GM12878 (cell line): ENCODE results near the gene PRDM15. TPM values are rescaled to one million over a fixed set of nuclear protein-coding genes. Genes with fewer than 3 reads are reported as not detected.
A peak's percentile ranks its signal among the peaks of the same experiment; 100 is the strongest.

Experiments
- ATAC-seq: fragments of 200-7000 bp; cut with Tn5 transposase; 3 replicates; pipeline ENCODE4 v1.9.1; 2020; ENCODE audit warnings: mild to moderate bottlenecking, moderate library complexity
- BruUV-seq: library from RNA; stranded (reverse); fragments of 400-500 nt; replicated peaks from 2 replicates; lab custom pipeline; 2021; lab: Mats Ljungman, UMichigan
- CTCF ChIA-PET: fragments of 300-600 bp; sonication (Branson Sonifier 250); formaldehyde crosslinking; extraction: SDS; loops from one replicate; lab custom pipeline; 2021; ENCODE audit warnings: inconsistent platforms; lab: Yijun Ruan, JAX
- POLR2A ChIA-PET: fragments of 350-600 bp; formaldehyde crosslinking; extraction: SDS; loops from one replicate; lab custom pipeline; 2021; ENCODE audit warnings: inconsistent platforms; lab: Charles Lee
- RAD21 ChIA-PET: fragments of 300-600 bp; sonication (Branson Sonifier 250); formaldehyde crosslinking; loops from one replicate; lab custom pipeline; 2023; ENCODE audit warnings: antibody characterized with exemption; ENCODE audit not compliant: unreplicated experiment; lab: Charles Lee
- SMC1A ChIA-PET: fragments of 300-600 bp; sonication (Branson Sonifier 250); formaldehyde crosslinking; loops from one replicate; lab custom pipeline; 2023; ENCODE audit not compliant: unreplicated experiment, uncharacterized antibody; lab: Charles Lee
- DNase-seq: peaks from one replicate; pipeline ENCODE4 v3.0.0-alpha.2; 2011; ENCODE audit warnings: low read depth, low spot score
- FAIRE-seq: peaks from 3 replicates; lab custom pipeline; 2011; peaks lifted over from hg19 to GRCh38; lab: Jason Lieb, UNC
- H2AFZ ChIP-seq: 2 replicates; pipeline ENCODE4 v1.6.0; 2011; ENCODE audit warnings: low read depth, low read length, control low read depth; ENCODE audit not compliant: control insufficient read depth
- H3K27ac ChIP-seq: 2 replicates; pipeline ENCODE4 v1.5.1; 2011; ENCODE audit warnings: control low read depth; ENCODE audit not compliant: control insufficient read depth, insufficient read depth
- H3K27me3 ChIP-seq, 2 experiments: replicated peaks in 1 of 2; 2 replicates each; pipeline versions ENCODE4 v1.6.0 to v1.6.1; 2011; ENCODE audit warnings: low read length in 1 of 2; ENCODE audit not compliant: control insufficient read depth in 2 of 2, insufficient read depth in 2 of 2
- H3K36me3 ChIP-seq, 2 experiments: 2 replicates each; pipeline ENCODE4 v1.5.1; 2011; ENCODE audit warnings: low read length in 1 of 2; ENCODE audit not compliant: control insufficient read depth in 2 of 2, insufficient read depth in 2 of 2
- H3K4me1 ChIP-seq: 2 replicates; pipeline ENCODE4 v1.6.1; 2011; ENCODE audit warnings: mild to moderate bottlenecking, low read length, moderate library complexity, mixed read lengths; ENCODE audit not compliant: control insufficient read depth, insufficient read depth
- H3K4me2 ChIP-seq: 2 replicates; pipeline ENCODE4 v1.6.0; 2011; ENCODE audit warnings: control low read depth; ENCODE audit not compliant: control insufficient read depth, insufficient read depth
- H3K4me3 ChIP-seq: fragments of 200-600 bp; sonication (generic); 2 replicates; pipeline ENCODE4 v1.5.1; 2016
- H3K79me2 ChIP-seq: 2 replicates; pipeline ENCODE4 v1.6.0; 2011; ENCODE audit warnings: low read length; ENCODE audit not compliant: control insufficient read depth, insufficient read depth
- H3K9ac ChIP-seq: 2 replicates; pipeline ENCODE4 v1.8.0; 2011; ENCODE audit warnings: low read length, control low read depth, mixed read lengths; ENCODE audit not compliant: control insufficient read depth, insufficient read depth
- H3K9me3 ChIP-seq: replicated peaks from 3 replicates; pipeline ENCODE4 v1.5.1; 2011; ENCODE audit warnings: mild to moderate bottlenecking, low read length; ENCODE audit not compliant: control insufficient read depth, insufficient read depth
- H4K20me1 ChIP-seq: 2 replicates; pipeline ENCODE4 v1.6.0; 2011; ENCODE audit not compliant: control insufficient read depth, insufficient read depth
- POU2F2 ChIP-seq: IDR thresholded peaks from 3 replicates; pipeline ENCODE4 v1.6.1; 2011; ENCODE audit warnings: low read depth, mild to moderate bottlenecking, low read length, borderline replicate concordance
- RUNX3 ChIP-seq: IDR thresholded peaks from 2 replicates; pipeline ENCODE4 v1.6.1; 2012; ENCODE audit warnings: low read length, inconsistent platforms
- ZNF592 ChIP-seq: fragments of 450-650 bp; IDR thresholded peaks from 2 replicates; pipeline ENCODE4 v1.6.1; 2017; ENCODE audit warnings: mild to moderate bottlenecking, moderate library complexity
- WGBS: methylation state at CpG from one replicate; pipeline ENCODE4 v1.1.6; 2016; ENCODE audit warnings: low lambda C conversion rate; ENCODE audit not compliant: insufficient replicate concordance, insufficient coverage; ENCODE audit errors: missing lambda C conversion rate; 5-methylcytosine and 5-hydroxymethylcytosine counted together
- in situ Hi-C: fragments of 300-500 bp; cut with MboI; formaldehyde crosslinking; loops from 9 replicates; pipeline ENCODE4 v1.14.3; 2018; ENCODE audit warnings: mixed read lengths
- intact Hi-C: fragments of 100-400 bp; cut with micrococcal nuclease; formaldehyde crosslinking; loops from one replicate; pipeline ENCODE4 v1.14.2; 2022; ENCODE audit not compliant: unreplicated experiment
- polyA plus RNA-seq, 11 experiments: library from polyadenylated mRNA; depleted of rRNA in 4 of 11; unstranded in 6 of 11; stranded (reverse) in 5 of 11; fragments of >200 nt; fragmentation: Nextera tagmentation in 4 of 11; fragmentation: Illumina TruSeq in 1 of 11; extraction: Ambion mirVana in 4 of 11; extraction: Trizol in 1 of 11; gene quantifications; 1 replicate in 1 of 11; 2 replicates in 10 of 11; pipeline versions ENCODE4 v1.2.1 to v1.2.3, GENCODE V29; 2011 to 2016; ENCODE audit warnings: inconsistent platforms in 2 of 11, missing spikeins in 2 of 11, low read depth in 1 of 11
- total RNA-seq, 4 experiments: library from RNA; depleted of rRNA in 3 of 4; stranded (reverse); fragments of >200 nt in 3 of 4; fragmentation: Illumina TruSeq in 1 of 4; extraction: Trizol in 1 of 4; gene quantifications; 2 replicates each; pipeline versions ENCODE4 v1.2.1 to v1.2.3, GENCODE V29; 2013 to 2021

PRDM15 gene
- total and polyA plus RNA-seq, 10 of the 15 experiments (the other 5 are each of a cell fraction or from before 2014, with no cell fraction given): 2.2 to 16.0 (median 8.6) TPM

GRCh38 chr21:41899426-41900202, 20.5 kb upstream of the PRDM15 start:
- Histone ChIP-seq H3K27ac (no peak overlapping the region), H3K27me3 (no peaks in the 10 kb centered on the region), H4K20me1 (no peaks in the 10 kb centered on the region), H3K36me3 (peaks cover 3 to 8% of the 10 kb centered on the region in 2 experiments), H3K4me1 (peaks cover 11% of the 10 kb centered on the region), H3K4me3 (no peak overlapping the region), H3K9me3 (no peaks in the 10 kb centered on the region), H3K4me2 (no peak overlapping the region), H3K79me2 (no peaks in the 10 kb centered on the region), H2AFZ (no peak overlapping the region), H3K9ac (no peak overlapping the region)
- ChIA-PET POLR2A (interaction anchor here (0.7 kb wide), 2 partner anchors 20 to 1690 kb away, joined by 6 to 7 read pairs; partner anchors contain the start of gene PRDM15), CTCF (no interaction called here), SMC1A (interaction anchor here (1.0 to 1.4 kb wide), 2 partner anchors 22 to 83 kb away, joined by 3 read pairs; no protein-coding TSS in a partner anchor), RAD21 (interaction anchor here (0.5 kb wide), 1 partner anchor 83 kb away, joined by 3 read pairs; no protein-coding TSS in a partner anchor)
- intact Hi-C loops (loop anchor here (5.0 kb wide), 1 partner anchor 218 kb away; no protein-coding TSS in a partner anchor), in situ Hi-C loops (no loop called here)
- TF ChIP-seq POU2F2 (no peak), ZNF592 (no peak), RUNX3 (0 out of 2 replicates have a peak, but pooled peaks have one; percentile 7)
- DNase-seq (no peak), FAIRE-seq (no peak), ATAC-seq (peak; percentile 52)
- 73% methylated on average over 25 of the region's 25 CpGs for WGBS
- BruUV-seq: no TSS peak
